HG03460 (cell line): ENCODE data around the gene ZMIZ1.
"Not testable (repeated sequence)": the region's sequence is repeated elsewhere in the genome, so short reads cannot be mapped to it uniquely, and the experiment has no call there.

Experiments used
- ATAC-seq: cut with Tn5 transposase; IDR thresholded peaks from one replicate; pipeline ENCODE4 v1.9.1; 2021; ENCODE audit not compliant: unreplicated experiment

ZMIZ1 gene

GRCh38 chr10:79277579-79278269 is 209.0 kb downstream of the ZMIZ1 start:
- ATAC-seq: no peak

DNA sequence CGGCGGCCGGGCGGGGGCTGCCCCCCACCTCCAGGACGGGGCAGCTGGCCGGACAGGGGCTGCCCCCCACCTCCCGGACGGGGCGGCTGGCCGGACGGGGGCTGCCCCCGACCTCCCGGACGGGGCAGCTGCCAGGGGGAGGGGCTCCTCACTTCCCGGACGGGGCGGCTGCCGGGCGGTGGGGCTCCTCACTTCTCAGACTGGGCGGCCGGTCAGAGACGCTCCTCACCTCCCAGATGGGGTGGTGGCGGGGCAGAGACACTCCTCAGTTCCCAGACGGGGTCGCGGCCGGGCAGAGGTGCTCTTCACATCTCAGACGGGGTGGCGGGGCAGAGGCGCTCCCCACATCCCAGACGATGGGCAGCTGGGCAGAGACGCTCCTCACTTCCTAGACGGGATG is 210.3 kb downstream of the ZMIZ1 start:
- ATAC-seq: not testable (repeated sequence)

GRCh38 chr10:79280956-79281355 is 212.2 kb downstream of the ZMIZ1 start:
- ATAC-seq: no peak

- ATAC-seq: no peak
Observed at GRCh38 chr10:79282388-79282787, 213.6 kb downstream of the ZMIZ1 start.

- no peak for ATAC-seq
Observed at GRCh38 chr10:79283616-79284015, 214.8 kb downstream of the ZMIZ1 start.

GRCh38 chr10:79284158-79284871 is 215.5 kb downstream of the ZMIZ1 start:
- ATAC-seq: no peak

- ATAC-seq: peak; percentile 55
Observed at GRCh38 chr10:79285315-79286197, 216.8 kb downstream of the ZMIZ1 start.

GRCh38 chr10:79286318-79286951 is 217.7 kb downstream of the ZMIZ1 start:
- peak; percentile 80 for ATAC-seq

DNA sequence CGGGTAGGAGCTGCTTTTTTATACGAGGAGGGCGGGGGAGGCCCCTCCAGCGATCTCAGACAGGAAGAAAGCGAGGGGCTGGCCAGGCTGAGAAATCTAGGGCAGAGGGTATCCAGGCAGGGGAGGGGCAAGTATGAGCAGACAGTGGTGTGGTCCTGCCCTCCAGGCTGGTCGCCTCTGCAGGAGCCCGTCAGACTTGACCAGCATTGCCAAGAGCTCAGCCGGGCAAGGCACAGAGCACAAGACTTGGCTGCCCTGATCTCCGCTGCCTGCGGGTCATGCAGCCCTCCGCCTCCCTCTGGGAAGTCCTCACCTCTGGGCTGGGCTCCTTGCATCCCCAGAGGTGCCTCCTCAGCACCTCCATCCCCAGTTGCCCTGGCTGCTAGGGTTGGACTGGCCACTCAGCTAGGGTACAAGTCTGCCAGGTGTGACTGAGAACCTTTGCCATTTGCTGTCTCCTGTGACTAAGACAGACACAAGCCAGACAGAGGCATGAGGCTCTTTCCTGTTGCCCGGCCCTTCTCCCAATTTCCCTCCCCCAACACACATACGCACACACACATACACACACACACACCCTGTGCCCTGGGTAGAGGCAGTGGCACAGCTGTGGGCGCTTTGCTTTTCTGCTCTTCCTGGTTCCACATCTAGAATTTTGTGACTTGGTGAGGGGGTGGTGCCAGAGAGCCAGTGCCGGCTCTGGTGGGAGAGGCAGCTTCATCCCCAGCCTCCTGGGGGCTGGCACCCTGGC is 219.4 kb downstream of the ZMIZ1 start:
- no peak for ATAC-seq

- ATAC-seq: no peak
Observed at GRCh38 chr10:79289801-79290200, 221.0 kb downstream of the ZMIZ1 start.

- ATAC-seq: no peak
Observed at GRCh38 chr10:79292026-79292766, 223.4 kb downstream of the ZMIZ1 start.

DNA sequence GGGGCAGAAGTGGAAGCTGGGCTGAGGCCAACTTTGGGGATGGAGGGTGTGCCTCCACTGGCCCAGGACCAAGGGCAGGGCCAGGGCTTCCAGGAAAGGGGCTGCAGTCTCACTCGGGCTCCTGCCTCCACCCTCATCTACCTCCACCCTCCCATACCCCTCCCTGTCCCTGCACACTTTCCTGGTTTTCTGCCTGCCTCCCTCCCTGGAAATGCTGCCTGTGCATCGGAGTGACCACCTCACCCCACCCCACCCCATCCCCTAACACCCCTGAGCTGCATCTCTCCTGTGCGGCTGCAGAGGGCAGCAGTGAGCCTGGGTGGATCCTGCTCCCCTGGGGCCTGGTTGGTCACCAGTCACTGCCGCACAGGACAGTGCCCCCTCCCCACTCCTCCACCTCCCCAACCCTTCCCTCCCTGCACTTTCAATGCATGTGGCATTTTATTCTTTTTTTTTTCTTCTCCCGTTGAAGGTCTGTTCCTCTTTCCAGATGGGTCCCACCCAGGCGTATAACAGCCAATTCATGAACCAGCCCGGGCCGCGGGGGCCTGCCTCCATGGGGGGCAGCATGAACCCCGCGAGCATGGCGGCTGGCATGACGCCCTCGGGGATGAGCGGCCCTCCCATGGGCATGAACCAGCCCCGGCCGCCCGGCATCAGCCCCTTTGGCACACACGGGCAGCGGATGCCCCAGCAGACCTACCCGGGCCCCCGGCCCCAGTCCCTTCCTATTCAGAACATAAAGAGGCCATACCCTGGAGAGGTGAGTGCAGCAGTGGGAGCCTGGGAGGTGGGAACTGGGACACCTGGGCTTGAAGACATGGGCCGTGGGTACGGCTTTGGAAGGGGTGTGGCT is 224.4 kb downstream of the ZMIZ1 start:
- no peak for ATAC-seq

- no peak for ATAC-seq
Observed at GRCh38 chr10:79293841-79294581, 225.2 kb downstream of the ZMIZ1 start.

- no peak for ATAC-seq
Observed at GRCh38 chr10:79295563-79295962, 226.8 kb downstream of the ZMIZ1 start.

- no peak for ATAC-seq
Observed at GRCh38 chr10:79296431-79296830, 227.7 kb downstream of the ZMIZ1 start.

GRCh38 chr10:79298403-79299244 is 229.9 kb downstream of the ZMIZ1 start:
- ATAC-seq: no peak
